Activated naive CD4-positive, alpha-beta T cell treated with anti-CD3 and anti-CD28 coated beads, Interleukin-2, amount 50 U/mL, for 24 hours (primary cell): ENCODE results near the gene SPEM1.

ENCODE experiments used
- H3K27ac Mint-ChIP-seq: one replicate; pipeline ENCODE4 v1.8.0; 2021; ENCODE audit warnings: mild to moderate bottlenecking, mixed read lengths
- H3K27me3 Mint-ChIP-seq: one replicate; pipeline ENCODE4 v1.8.0; 2021; ENCODE audit warnings: mixed read lengths
- H3K36me3 Mint-ChIP-seq: one replicate; pipeline ENCODE4 v1.8.0; 2021; ENCODE audit warnings: mixed read lengths
- H3K4me1 Mint-ChIP-seq: one replicate; pipeline ENCODE4 v1.8.0; 2021; ENCODE audit warnings: mixed read lengths
- H3K4me3 Mint-ChIP-seq: one replicate; pipeline ENCODE4 v1.8.0; 2021; ENCODE audit warnings: mild to moderate bottlenecking, mixed read lengths
- H3K9me3 Mint-ChIP-seq: one replicate; pipeline ENCODE4 v1.8.0; 2021; ENCODE audit warnings: mixed read lengths

SPEM1 gene

DNA sequence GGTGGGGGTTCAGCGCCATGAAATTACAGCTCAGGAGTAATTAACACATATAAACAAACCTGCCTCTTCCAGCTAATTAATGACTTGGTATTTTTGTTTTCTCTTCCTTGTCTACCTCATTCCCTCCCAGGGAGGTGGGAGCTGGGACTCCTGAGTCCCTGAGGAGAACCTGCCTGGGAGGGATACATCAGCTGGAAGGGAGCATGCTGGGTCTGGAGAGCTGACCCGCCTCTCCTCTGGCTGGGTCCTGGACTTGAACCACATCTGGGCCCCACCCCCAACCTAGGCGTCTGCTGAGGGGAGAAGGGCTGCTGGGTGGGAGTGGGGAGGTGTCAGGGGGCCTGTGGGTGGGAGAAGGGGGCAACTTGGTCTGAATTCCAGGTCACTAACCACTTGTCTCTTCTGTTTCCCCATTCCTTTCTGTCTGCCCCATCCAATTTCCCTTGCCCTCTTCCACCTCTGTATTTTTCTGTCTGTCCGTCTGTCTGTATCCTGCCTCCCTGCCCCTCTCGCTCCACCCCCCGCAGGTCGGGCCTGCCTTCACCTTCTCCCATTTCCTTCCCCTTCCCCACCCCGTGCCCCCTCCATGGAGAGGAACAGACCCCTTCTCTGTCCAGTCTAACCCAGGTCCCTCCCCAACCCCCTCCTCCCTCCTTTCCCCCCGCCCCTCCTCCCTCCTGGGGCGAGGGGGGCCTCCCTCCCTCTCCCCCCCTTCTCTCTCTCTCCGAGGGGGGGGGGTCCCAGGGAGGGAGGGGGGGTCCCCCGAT, 12.5 kb upstream of the SPEM1 start, which contains the start of gene NLGN2:
TSS of gene NLGN2 (plus strand) at position 361 of the 767 bp plus-strand sequence. CDS start 411 bp downstream, outside the sequence.
- Mint-ChIP-seq H3K4me1 (peaks cover 20% of the 10 kb centered on the region), H3K9me3 (no peaks in the 10 kb centered on the region), H3K27ac (no peak within 1 kb of the TSS), H3K4me3 (peak within 1 kb of the TSS; percentile 27), H3K36me3 (no peaks in the 10 kb centered on the region), H3K27me3 (no peaks in the 10 kb centered on the region)

DNA sequence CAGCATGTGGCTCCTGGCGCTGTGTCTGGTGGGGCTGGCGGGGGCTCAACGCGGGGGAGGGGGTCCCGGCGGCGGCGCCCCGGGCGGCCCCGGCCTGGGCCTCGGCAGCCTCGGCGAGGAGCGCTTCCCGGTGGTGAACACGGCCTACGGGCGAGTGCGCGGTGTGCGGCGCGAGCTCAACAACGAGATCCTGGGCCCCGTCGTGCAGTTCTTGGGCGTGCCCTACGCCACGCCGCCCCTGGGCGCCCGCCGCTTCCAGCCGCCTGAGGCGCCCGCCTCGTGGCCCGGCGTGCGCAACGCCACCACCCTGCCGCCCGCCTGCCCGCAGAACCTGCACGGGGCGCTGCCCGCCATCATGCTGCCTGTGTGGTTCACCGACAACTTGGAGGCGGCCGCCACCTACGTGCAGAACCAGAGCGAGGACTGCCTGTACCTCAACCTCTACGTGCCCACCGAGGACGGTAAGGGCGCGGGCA, 11.8 kb upstream of the SPEM1 start:
- Mint-ChIP-seq H3K27ac (no peak overlapping the region), H3K4me3 (no peak overlapping the region), H3K9me3 (no peaks in the 10 kb centered on the region), H3K36me3 (no peaks in the 10 kb centered on the region), H3K27me3 (no peaks in the 10 kb centered on the region), H3K4me1 (peaks cover 14% of the 10 kb centered on the region)

DNA sequence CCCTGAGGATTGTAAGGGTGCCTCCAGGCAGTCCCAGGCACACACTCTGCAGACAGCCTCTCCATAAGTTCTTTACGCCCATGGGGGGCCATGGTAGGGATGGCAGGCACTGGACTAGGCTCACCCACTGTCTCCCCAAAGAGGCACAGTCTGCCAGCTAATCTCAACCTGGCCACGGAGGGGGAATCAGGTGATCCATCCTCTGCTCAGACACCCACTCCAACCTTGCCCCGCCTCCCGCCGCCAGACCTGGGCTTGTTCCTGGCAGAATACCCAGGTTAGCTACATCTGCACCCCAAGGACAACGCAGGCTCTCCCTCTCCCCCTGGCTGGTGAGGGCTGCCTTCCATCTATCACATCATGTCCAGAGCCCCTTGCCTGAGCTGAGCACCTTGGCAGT, 11.3 kb upstream of the SPEM1 start:
- Mint-ChIP-seq H3K27me3 (no peaks in the 10 kb centered on the region), H3K27ac (peak overlapping the region; percentile 46), H3K4me3 (peak overlapping the region; percentile 44), H3K9me3 (no peaks in the 10 kb centered on the region), H3K36me3 (no peaks in the 10 kb centered on the region), H3K4me1 (peaks cover 14% of the 10 kb centered on the region)

DNA sequence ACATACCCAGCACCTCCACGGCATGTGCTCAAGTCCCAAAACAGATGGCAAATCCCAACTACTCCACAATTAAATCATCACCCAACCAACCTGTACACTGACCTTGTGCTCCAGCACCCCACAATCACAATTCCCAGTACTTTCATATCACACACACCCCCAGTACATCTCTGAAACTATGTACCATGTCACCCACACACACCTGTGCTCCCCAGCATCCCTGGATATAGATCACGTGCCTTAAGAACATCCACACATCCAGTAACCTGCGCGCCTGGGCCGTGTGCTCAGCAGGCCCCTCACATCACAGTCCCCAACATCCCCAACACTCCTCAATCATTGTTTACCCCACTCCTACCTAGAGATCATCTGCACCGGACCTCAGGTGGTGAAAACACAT, 10.4 kb upstream of the SPEM1 start:
- H3K4me1 Mint-ChIP-seq = peaks cover 14% of the 10 kb centered on the region
- H3K36me3 Mint-ChIP-seq = no peaks in the 10 kb centered on the region
- no peak overlapping the region for H3K27ac Mint-ChIP-seq
- H3K27me3 Mint-ChIP-seq = no peaks in the 10 kb centered on the region
- no peaks in the 10 kb centered on the region for H3K9me3 Mint-ChIP-seq
- H3K4me3 Mint-ChIP-seq = no peak overlapping the region

DNA sequence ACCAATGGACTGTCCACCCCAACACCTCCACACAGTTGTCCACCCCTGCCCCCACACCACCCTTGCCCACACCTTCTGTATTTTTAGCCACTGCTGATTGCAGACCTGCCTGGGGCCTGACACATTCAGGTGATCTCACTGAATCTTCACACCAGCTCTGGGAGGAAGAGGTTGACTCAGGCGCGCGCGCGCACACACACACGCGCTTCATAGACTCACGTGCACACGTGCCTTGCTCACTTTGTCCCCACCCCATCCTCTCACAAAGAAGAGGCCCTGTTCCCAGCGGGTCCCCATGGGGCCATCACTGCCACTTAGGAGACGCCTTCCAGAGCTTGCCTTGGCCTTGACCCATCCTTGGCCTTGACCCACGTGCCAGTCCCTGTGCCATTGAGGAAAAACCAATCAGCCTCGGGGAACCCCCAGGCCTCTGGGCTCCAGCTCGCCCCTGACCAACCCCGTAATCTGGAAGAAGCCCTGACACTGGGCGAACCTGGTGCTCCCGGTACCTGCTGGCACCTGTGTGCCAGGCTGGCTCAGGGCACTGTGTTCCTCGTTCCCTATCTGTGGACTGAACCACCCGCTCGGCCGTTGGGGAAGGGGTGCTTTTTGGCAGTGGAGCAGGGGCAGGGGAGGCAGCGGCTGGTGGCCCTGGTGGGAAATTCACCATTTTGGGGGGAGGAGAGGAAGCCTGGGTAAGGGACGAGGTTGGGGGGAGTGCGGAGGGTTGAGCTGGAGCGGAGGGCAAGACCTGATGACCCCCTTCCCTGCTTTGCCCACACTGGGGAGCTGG, 9.3 kb upstream of the SPEM1 start:
- Mint-ChIP-seq H3K27ac (peak overlapping the region; percentile 46), H3K4me3 (no peak overlapping the region), H3K9me3 (no peaks in the 10 kb centered on the region), H3K36me3 (no peaks in the 10 kb centered on the region), H3K4me1 (peaks cover 10% of the 10 kb centered on the region), H3K27me3 (no peaks in the 10 kb centered on the region)

DNA sequence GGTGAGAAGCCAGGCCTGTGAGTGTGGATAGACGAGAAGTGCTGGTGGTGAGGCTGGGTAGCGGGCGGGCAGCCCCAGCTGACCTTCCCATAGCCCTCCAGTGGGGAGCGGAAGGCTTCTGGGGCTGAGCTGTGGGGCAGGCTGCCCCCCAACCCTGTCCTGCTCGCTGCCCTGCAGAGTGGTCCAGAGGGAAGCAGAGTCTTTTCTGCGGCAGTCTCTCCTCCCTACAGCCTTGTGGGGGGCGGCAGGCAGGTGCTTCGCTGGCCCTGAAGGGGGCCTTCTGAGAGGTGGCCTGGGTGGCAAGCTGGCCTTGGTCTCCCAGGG, 8.7 kb upstream of the SPEM1 start:
- H3K4me3 Mint-ChIP-seq = no peak overlapping the region
- H3K9me3 Mint-ChIP-seq = no peaks in the 10 kb centered on the region
- no peak overlapping the region for H3K27ac Mint-ChIP-seq
- no peaks in the 10 kb centered on the region for H3K36me3 Mint-ChIP-seq
- no peaks in the 10 kb centered on the region for H3K27me3 Mint-ChIP-seq
- H3K4me1 Mint-ChIP-seq = peaks cover 6% of the 10 kb centered on the region

DNA sequence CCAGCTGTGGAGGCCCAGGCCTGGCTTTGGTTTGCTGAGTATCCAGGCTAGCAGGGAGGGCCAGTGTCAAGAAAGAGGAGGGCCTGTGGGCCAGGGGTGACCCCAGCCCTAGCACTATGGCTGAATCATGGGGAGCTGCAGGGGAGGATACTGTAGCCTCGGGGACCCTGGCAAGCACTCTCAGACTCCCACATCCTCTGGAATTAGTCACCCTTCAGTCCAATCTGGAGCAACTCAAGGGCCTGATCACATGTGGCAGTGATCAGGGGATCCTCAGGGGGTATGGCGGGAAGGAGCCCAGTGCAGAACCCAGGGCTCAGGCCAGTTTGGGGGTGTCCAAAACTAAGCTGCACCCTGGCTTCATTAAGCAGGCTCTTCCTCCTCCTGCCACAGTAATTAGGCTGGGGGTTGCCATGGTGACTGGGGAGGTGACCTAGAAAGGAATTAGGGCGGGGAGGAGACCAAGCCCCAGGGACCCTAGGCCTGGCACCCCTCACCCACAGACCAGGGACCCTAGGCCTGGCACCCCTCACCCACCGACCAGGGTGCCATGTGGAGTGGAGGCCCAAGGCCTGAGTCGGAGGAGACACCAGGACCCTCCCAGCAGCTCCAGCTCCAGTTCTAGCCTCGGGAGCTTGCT, 6.7 kb upstream of the SPEM1 start:
- H3K4me1 Mint-ChIP-seq = peaks cover 6% of the 10 kb centered on the region
- no peaks in the 10 kb centered on the region for H3K9me3 Mint-ChIP-seq
- H3K27ac Mint-ChIP-seq = no peak overlapping the region
- H3K36me3 Mint-ChIP-seq = no peaks in the 10 kb centered on the region
- no peaks in the 10 kb centered on the region for H3K27me3 Mint-ChIP-seq
- H3K4me3 Mint-ChIP-seq = no peak overlapping the region

DNA sequence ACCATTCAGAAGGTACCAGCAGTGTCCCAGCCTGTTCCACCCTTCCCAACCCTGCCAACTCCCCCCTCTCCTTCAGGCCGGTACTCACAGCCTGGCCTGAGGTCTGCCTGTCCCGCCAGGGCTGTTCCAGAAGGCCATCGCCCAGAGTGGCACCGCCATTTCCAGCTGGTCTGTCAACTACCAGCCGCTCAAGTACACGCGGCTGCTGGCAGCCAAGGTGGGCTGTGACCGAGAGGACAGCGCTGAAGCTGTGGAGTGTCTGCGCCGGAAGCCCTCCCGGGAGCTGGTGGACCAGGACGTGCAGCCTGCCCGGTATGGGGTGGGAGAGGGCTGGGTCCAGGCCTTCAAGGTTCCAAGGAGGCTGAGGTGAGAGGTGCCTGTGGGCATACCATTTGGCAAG, 5.3 kb upstream of the SPEM1 start:
- H3K36me3 Mint-ChIP-seq = no peaks in the 10 kb centered on the region
- H3K27ac Mint-ChIP-seq = no peak overlapping the region
- no peak overlapping the region for H3K4me3 Mint-ChIP-seq
- no peaks in the 10 kb centered on the region for H3K27me3 Mint-ChIP-seq
- H3K4me1 Mint-ChIP-seq = no peaks in the 10 kb centered on the region
- H3K9me3 Mint-ChIP-seq = no peaks in the 10 kb centered on the region

DNA sequence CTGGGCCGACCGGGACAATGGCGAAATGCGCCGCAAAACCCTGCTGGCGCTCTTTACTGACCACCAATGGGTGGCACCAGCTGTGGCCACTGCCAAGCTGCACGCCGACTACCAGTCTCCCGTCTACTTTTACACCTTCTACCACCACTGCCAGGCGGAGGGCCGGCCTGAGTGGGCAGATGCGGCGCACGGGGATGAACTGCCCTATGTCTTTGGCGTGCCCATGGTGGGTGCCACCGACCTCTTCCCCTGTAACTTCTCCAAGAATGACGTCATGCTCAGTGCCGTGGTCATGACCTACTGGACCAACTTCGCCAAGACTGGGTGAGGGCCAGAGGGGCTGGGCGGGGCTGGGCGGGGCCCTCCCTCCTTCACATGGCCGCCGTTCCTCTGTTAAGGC, 4.3 kb upstream of the SPEM1 start:
- Mint-ChIP-seq H3K4me3 (no peak overlapping the region), H3K27me3 (no peaks in the 10 kb centered on the region), H3K27ac (no peak overlapping the region), H3K36me3 (no peaks in the 10 kb centered on the region), H3K4me1 (no peaks in the 10 kb centered on the region), H3K9me3 (no peaks in the 10 kb centered on the region)

DNA sequence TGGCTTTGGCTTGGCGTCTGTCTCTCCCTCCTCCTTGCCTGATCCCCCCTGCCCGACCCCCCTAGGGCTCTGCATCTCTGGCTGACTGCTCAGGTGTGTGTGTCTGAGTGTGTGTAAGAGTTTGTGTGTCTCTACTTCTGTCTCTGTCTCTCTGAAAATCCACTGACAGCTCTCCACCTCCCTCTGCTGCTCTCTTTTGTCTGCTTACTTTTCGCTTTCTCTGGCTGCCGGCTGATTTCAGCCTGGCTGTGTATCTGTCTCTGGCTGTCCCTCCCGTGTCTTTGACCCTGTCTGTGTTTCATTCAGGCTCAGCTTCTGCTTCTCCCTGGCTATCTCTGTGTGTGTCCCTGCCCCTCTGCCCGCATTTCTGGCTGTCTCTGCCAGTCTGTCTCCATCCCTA, 3.8 kb upstream of the SPEM1 start:
- H3K4me1 Mint-ChIP-seq = no peaks in the 10 kb centered on the region
- H3K9me3 Mint-ChIP-seq = no peaks in the 10 kb centered on the region
- H3K4me3 Mint-ChIP-seq = no peak overlapping the region
- H3K36me3 Mint-ChIP-seq = no peaks in the 10 kb centered on the region
- H3K27ac Mint-ChIP-seq = peak overlapping the region; percentile 6
- H3K27me3 Mint-ChIP-seq = no peaks in the 10 kb centered on the region

DNA sequence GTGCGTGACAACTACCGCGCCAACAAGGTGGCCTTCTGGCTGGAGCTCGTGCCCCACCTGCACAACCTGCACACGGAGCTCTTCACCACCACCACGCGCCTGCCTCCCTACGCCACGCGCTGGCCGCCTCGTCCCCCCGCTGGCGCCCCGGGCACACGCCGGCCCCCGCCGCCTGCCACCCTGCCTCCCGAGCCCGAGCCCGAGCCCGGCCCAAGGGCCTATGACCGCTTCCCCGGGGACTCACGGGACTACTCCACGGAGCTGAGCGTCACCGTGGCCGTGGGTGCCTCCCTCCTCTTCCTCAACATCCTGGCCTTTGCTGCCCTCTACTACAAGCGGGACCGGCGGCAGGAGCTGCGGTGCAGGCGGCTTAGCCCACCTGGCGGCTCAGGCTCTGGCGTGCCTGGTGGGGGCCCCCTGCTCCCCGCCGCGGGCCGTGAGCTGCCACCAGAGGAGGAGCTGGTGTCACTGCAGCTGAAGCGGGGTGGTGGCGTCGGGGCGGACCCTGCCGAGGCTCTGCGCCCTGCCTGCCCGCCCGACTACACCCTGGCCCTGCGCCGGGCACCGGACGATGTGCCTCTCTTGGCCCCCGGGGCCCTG, 3.0 kb upstream of the SPEM1 start:
- no peaks in the 10 kb centered on the region for H3K4me1 Mint-ChIP-seq
- no peak overlapping the region for H3K27ac Mint-ChIP-seq
- H3K36me3 Mint-ChIP-seq = no peaks in the 10 kb centered on the region
- H3K27me3 Mint-ChIP-seq = no peaks in the 10 kb centered on the region
- H3K4me3 Mint-ChIP-seq = no peak overlapping the region
- H3K9me3 Mint-ChIP-seq = no peaks in the 10 kb centered on the region

DNA sequence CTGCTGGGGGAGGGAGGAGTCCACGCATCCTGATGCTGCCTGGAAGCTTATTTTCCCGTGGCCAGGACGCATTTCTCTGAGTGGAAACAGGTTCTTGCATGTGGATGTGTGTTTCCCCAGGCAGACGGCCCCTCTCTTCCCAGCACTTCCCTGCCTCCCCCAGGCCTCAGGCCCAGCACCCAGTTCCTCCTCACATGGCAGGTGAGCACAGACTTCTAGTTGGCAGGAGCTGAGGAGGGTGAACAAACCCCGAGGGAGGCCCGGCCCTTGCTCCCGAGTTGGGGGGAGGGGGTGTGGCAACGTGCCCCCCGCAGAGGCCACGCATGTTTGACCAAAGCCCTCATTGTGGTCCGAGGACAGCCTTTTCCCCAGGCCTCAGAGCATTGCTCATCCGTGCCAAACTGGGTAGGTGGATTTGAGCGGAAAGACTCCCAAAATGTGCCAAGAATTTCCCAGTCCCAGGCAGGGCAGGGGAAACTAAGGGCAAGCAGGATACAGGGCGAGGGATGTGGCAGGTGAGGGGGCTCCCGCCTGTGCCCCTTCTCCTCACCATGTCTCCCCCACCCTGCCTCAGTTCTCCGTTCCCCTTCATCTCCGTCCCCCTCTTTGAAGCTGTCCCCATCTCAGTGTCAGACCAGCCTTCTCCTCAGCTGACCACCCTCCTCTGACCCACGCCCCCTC, 1.5 kb upstream of the SPEM1 start:
- Mint-ChIP-seq H3K27ac (no peak overlapping the region), H3K27me3 (no peaks in the 10 kb centered on the region), H3K4me1 (no peaks in the 10 kb centered on the region), H3K9me3 (no peaks in the 10 kb centered on the region), H3K4me3 (no peak overlapping the region), H3K36me3 (no peaks in the 10 kb centered on the region)

DNA sequence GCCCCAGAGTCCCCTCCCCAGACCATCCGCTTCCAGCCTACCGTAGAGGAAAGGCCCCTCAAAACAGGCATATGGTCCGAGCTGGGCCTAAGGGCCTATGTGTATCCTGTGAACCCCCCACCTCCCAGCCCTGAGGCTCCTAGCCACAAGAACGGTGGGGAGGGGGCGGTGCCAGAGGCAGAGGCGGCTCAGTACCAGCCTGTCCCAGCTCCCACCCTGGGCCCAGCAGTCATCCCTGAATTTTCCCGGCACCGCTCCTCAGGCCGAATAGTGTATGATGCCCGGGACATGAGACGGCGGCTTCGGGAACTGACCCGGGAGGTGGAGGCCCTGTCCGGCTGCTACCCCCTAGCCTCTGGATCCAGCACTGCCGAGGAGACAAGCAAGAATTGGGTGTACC, 1.1 kb downstream of the SPEM1 start:
- Mint-ChIP-seq H3K4me1 (no peaks in the 10 kb centered on the region), H3K4me3 (no peak overlapping the region), H3K36me3 (no peaks in the 10 kb centered on the region), H3K27me3 (no peaks in the 10 kb centered on the region), H3K9me3 (no peaks in the 10 kb centered on the region), H3K27ac (no peak overlapping the region)

DNA sequence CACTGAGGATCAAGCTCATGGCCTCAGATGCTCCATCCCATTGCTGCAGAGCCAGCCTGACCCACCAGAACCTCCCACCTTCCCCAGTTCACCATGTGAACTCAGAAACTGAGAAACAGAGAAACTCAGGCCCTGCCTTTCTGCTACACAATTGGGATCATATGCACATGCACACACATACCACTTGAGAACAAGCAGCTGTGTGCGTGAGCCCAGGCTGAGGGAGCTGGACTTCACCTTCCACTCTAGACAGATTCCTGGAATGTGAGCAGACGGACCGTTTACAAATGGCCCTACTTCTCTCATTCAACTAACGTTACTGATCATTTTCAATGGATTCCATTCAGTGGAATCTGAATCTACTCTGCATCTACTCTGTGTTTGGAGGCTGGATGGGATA, 3.6 kb downstream of the SPEM1 start:
- Mint-ChIP-seq H3K27ac (no peak overlapping the region), H3K9me3 (no peaks in the 10 kb centered on the region), H3K27me3 (no peaks in the 10 kb centered on the region), H3K4me3 (no peak overlapping the region), H3K36me3 (no peaks in the 10 kb centered on the region), H3K4me1 (no peaks in the 10 kb centered on the region)

DNA sequence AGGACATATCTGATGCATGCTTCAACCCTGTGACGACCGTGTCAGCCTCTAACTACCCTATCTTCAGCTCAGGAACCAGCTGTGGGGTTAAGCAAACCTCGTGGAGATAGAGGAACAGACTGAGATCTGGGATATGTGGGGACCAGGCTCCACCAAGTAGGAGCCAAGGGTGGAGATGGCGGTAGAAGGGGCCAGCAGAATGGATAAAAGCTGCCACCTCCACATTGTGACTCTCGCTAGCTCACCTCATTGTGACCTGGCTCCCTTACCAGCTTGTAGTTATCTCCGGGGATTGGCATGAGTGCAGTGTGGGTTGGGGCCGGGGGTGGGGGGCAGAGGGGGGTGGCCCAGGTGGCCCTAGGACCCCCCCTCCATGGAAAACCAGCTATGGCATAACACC, 5.2 kb downstream of the SPEM1 start, which contains the start of gene SPEM2:
TSS of gene SPEM2 (plus strand) at position 301 of the 400 bp plus-strand sequence. CDS start at position 374, 73 bp downstream.
- no peak within 1 kb of the TSS for H3K27ac Mint-ChIP-seq
- no peaks in the 10 kb centered on the region for H3K4me1 Mint-ChIP-seq
- H3K9me3 Mint-ChIP-seq = no peaks in the 10 kb centered on the region
- H3K36me3 Mint-ChIP-seq = no peaks in the 10 kb centered on the region
- no peak within 1 kb of the TSS for H3K4me3 Mint-ChIP-seq
- no peaks in the 10 kb centered on the region for H3K27me3 Mint-ChIP-seq
